ENCODE measurements around the gene RANBP1.
A peak's percentile ranks its signal among the peaks of the same experiment; 100 is the strongest.

RANBP1 gene

GRCh38 chr22:20109411-20110358 lies 6.2 kb upstream of the RANBP1 start:
- DNase-seq, result no peak

- no peak for DNase-seq
Measured at GRCh38 chr22:20110359-20110985, 5.4 kb upstream of the RANBP1 start.

DNA sequence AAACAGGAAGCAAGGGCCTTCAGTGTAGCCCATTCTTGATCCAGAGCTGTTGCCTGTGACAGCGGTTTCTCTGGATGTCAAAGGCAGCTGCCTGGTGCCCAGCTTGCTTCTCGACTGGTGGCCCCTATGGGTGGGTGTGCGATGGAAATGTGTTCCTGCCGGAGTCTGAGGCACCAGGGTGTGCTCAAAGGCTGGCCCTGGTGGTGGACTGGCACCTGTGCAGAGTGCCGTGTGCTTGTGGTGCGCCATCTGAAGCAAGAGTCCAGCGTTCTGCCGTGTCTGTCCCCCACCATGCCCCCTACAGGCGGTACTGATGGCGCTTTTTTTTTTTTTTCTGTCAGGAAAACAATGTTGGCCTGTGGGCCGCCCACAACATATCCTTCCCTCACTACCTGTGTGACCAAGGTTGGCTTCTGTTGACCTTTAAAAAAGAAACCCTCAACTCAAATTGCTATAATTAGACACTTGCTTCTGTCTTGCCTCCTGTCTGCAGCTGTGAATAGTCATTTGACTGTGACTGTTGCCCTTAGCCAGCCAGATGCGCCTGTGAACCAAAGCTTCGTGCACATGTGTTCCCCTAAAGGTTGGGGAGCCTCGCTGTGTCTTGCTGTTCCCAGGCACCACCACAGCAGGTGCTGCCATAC lies 4.7 kb upstream of the RANBP1 start:
- peak; percentile 53 for DNase-seq

GRCh38 chr22:20111689-20112622 lies 3.9 kb upstream of the RANBP1 start:
- DNase-seq, result no peak

DNA sequence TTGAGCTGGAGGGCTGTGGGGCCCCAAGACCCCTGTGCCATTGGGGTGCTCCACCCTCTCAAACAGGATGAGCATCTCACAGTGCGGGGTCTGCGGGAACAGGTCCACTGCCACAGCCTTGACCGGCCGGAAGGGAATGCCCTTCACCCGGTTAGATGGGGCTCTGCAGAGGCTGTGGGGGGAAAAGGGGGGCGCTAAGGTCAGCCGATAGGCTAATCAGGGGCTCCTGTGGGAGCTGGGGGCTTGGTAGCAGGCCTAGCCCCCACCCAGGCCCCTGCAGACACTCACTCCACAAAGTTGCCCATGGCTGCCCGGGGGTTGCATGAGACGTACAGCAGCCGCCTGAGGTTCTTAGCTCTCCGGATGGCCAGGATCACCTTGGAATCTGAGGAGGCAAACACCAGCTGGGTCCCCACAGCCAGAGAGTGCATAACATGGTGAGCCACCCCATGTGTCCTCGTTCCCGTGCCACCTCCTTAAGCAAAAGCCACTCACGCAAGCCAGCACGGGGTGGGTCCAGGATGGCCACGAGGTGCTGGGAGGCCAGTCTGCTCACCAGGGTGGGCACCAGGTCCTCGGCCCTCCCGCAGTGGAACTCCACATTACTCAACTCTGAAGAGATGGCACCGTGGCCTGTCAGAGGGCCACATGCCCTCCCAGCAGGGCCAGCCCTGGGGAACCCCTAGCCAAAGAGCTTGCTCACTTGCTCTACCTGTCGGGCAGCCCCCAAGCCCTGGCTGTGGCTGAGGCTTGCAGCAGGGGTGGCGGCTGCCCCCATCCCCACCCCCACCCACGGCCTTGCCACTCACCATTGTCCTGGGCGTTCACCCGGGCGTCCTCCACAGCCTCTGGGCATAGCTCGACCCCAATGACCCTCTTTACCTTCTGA lies 3.0 kb upstream of the RANBP1 start:
- no peak for DNase-seq

GRCh38 chr22:20113551-20114310 lies 2.2 kb upstream of the RANBP1 start:
- no peak for DNase-seq

- DNase-seq, result no peak
Measured at GRCh38 chr22:20114506-20115475, 1.1 kb upstream of the RANBP1 start.

- DNase-seq, result no peak
Measured at GRCh38 chr22:20116376-20116950, 559 bp downstream of the RANBP1 start.

GRCh38 chr22:20116951-20117632 lies 1.2 kb downstream of the RANBP1 start, which contains the start of gene TRMT2A:
Gene TRMT2A, minus strand, starts transcription at chr22:20117226. Its CDS starts 320 bp downstream, at chr22:20116906.
- DNase-seq, result peak; percentile 98

DNA sequence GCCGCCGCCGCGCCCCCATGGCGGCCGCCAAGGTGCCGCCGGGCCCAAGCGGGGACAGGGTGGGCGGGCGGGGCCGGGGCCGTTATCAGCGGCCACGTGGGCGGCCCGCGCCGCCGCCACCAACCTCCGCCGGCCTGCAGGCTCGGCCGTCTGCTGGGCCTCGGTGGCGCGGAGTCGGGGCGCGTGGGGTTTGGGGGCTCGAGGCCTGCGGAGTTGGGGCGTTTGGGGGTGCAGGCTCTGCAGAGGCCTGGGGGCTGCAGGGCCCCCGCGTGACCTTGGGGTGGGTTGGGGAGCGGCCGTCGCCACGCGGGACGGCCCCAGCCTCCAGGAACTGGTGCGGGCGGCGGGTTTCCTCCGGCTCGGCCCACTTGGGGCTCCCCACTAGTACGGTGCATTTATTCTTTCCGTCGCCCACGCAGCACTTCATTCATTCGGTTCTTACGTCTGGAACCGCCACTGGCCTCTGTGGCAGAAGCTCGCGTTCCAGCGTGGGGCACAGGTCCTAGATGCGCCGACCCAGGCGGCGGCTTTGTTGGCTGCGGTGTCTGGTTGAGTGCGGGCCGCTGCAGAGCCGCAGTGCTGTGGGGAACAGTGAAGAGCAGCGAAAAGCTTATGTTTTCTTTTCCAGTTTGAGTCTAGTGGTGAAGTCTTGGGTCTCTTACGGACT lies 1.9 kb downstream of the RANBP1 start:
- no peak for DNase-seq

- peak; percentile 23 for DNase-seq
Measured at GRCh38 chr22:20118300-20119020, 2.6 kb downstream of the RANBP1 start.

DNA sequence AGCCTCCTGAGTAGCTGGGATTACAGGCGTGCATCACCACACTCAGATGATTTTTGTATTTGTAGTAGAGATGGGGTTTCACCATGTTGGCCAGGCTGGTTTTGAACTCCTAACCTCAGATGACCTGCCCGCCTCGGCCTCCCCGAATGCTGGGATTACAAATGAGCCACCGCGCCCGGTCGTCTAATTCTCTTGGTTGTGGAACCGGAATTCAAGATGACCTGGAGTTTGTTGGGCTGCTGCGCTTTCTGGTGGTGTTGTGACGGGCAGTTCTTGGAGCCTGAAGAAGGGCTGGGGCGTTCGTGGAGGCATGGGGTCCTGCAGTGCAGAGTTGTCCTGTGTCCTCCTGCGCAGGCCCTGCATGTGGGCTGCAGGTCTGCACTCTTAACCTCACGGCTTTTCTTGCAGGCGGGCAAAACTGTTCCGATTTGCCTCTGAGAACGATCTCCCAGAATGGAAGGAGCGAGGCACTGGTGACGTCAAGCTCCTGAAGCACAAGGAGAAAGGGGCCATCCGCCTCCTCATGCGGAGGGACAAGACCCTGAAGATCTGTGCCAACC lies 6.0 kb downstream of the RANBP1 start:
- no peak for DNase-seq

GRCh38 chr22:20123366-20124082 lies 7.6 kb downstream of the RANBP1 start:
- no peak for DNase-seq

DNA sequence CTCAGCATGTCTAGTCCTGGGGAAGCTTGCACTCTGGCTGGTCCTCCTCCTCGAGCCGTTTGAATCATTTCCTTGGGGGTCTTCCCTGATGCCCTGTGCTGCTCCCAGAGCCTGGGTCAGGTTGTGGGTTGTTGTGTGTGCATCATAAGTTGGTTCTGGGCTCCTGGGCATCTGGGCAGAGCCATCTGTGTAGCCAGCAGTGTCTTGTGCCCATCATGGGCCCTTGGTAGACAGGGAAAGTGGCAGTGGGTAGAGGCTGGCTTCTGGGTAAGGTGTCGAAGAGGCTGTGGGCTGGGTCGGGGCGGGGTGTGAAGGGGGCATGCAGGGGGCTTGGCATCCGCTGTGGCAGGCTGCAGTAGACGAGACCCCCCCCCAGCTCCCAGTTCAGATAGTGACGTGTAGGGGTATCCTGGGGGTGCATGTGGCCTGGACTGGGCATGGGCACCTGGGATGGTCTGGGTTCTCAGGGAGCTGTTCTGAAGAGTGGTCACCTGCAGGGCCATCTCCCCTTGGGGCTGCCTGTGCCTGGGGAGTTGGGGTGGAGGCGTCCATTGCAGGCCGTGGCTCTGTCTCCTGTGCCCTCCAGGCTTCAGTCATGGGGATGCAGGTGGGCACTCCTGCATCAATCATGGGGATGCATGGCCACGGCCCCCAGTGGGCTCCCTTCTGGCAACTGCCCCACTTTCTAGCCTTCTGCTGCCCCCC lies 8.3 kb downstream of the RANBP1 start:
- DNase-seq, result no peak
